Stimulated activated naive CD4-positive, alpha-beta T cell (primary cell): ENCODE results near the gene EID1.
"Not testable (repeated sequence)": the region's sequence is repeated elsewhere in the genome, so short reads cannot be mapped to it uniquely, and the experiment has no call there.

Source experiments
- DNase-seq, 6 experiments: peaks; one replicate each; lab custom pipeline; 2025; lab: John Stamatoyannopoulos, UW

The EID1 gene

GRCh38 chr15:48877630-48878595 lies at the start of gene EID1:
TSS of gene EID1 (plus strand) at chr15:48878134. CDS start at chr15:48878177, 43 bp downstream.
- peak; percentile 77 to 92 (median 88) for DNase-seq

GRCh38 chr15:48828471-48828870 lies 49.5 kb upstream of the EID1 start:
- no peak for DNase-seq

GRCh38 chr15:48828906-48829305 lies 49.0 kb upstream of the EID1 start:
- no peak for DNase-seq

GRCh38 chr15:48832648-48833047 lies 45.3 kb upstream of the EID1 start:
- no peak for DNase-seq

- no peak for DNase-seq
These were observed 44.3 kb upstream of the EID1 start for GRCh38 chr15:48833526-48834239.

GRCh38 chr15:48834756-48835155 lies 43.2 kb upstream of the EID1 start:
- no peak for DNase-seq

- no peak for DNase-seq
These were observed 35.4 kb upstream of the EID1 start for GRCh38 chr15:48842501-48842900.

- no peak for DNase-seq
These were observed 32.8 kb upstream of the EID1 start for GRCh38 chr15:48845123-48845522.

- no peak for DNase-seq
These were observed 27.3 kb upstream of the EID1 start for GRCh38 chr15:48850648-48851047.

GRCh38 chr15:48851956-48852355 lies 26.0 kb upstream of the EID1 start:
- DNase-seq, result no peak

- DNase-seq, result not testable (repeated sequence)
These were observed 23.5 kb upstream of the EID1 start for GRCh38 chr15:48854434-48854833.

GRCh38 chr15:48855501-48856440 lies 22.2 kb upstream of the EID1 start:
- no peak for DNase-seq

- DNase-seq, result no peak
These were observed 21.0 kb upstream of the EID1 start for GRCh38 chr15:48856942-48857341.

GRCh38 chr15:48858401-48858800 lies 19.5 kb upstream of the EID1 start:
- DNase-seq, result no peak

GRCh38 chr15:48859426-48859825 lies 18.5 kb upstream of the EID1 start:
- DNase-seq, result no peak

GRCh38 chr15:48861813-48862431 lies 16.0 kb upstream of the EID1 start:
- DNase-seq, result peak in 5 of 6 experiments; percentile 9 to 68 (median 15)

- no peak for DNase-seq
These were observed 15.2 kb upstream of the EID1 start for GRCh38 chr15:48862705-48863104.

GRCh38 chr15:48865370-48866079 lies 12.4 kb upstream of the EID1 start:
- no peak for DNase-seq

- no peak for DNase-seq
These were observed 11.8 kb upstream of the EID1 start for GRCh38 chr15:48866141-48866563.

- no peak for DNase-seq
These were observed 9.9 kb upstream of the EID1 start for GRCh38 chr15:48868023-48868422.

GRCh38 chr15:48868536-48868935 lies 9.4 kb upstream of the EID1 start:
- no peak for DNase-seq
